HG03457 (cell line): Measurements from ENCODE around the gene TMEM170A.
"Not testable (repeated sequence)": the region's sequence is repeated elsewhere in the genome, so short reads cannot be mapped to it uniquely, and the experiment has no call there.

Source experiments
- ATAC-seq: cut with Tn5 transposase; IDR thresholded peaks from one replicate; pipeline ENCODE4 v1.9.1; 2021; ENCODE audit warnings: moderate number of reproducible peaks; ENCODE audit not compliant: unreplicated experiment

TMEM170A gene

GRCh38 chr16:75464122-75464918 is at the start of gene TMEM170A:
TMEM170A (minus strand) TSS chr16:75464689; CDS start chr16:75464600, 89 bp downstream.
- ATAC-seq = peak; percentile 92

- ATAC-seq = no peak
Measured at GRCh38 chr16:75506574-75506973, 42.1 kb upstream of the TMEM170A start.

- ATAC-seq = no peak
Measured at GRCh38 chr16:75506107-75506506, 41.6 kb upstream of the TMEM170A start.

- ATAC-seq = no peak
Measured at GRCh38 chr16:75503801-75504200, 39.3 kb upstream of the TMEM170A start.

- no peak for ATAC-seq
Measured at GRCh38 chr16:75502916-75503605, 38.6 kb upstream of the TMEM170A start.

GRCh38 chr16:75501820-75502219 is 37.3 kb upstream of the TMEM170A start:
- ATAC-seq = not testable (repeated sequence)

GRCh38 chr16:75501359-75501758 is 36.9 kb upstream of the TMEM170A start:
- no peak for ATAC-seq

- ATAC-seq = not testable (repeated sequence)
Measured at GRCh38 chr16:75498605-75499322, 34.3 kb upstream of the TMEM170A start.

GRCh38 chr16:75497558-75497957 is 33.1 kb upstream of the TMEM170A start:
- ATAC-seq = no peak

- ATAC-seq = no peak
Measured at GRCh38 chr16:75495076-75495674, 30.7 kb upstream of the TMEM170A start, which contains the start of gene CHST6. CHST6 (minus strand) TSS chr16:75495441; CDS start chr16:75479828, 15,613 bp downstream.

GRCh38 chr16:75494661-75495075 is 30.2 kb upstream of the TMEM170A start:
- ATAC-seq = no peak

- ATAC-seq = no peak
Measured at GRCh38 chr16:75494184-75494583, 29.7 kb upstream of the TMEM170A start.

- no peak for ATAC-seq
Measured at GRCh38 chr16:75491876-75492275, 27.4 kb upstream of the TMEM170A start.

- ATAC-seq = no peak
Measured at GRCh38 chr16:75488322-75488721, 23.8 kb upstream of the TMEM170A start.

GRCh38 chr16:75486676-75487313 is 22.3 kb upstream of the TMEM170A start:
- ATAC-seq = no peak

- ATAC-seq = no peak
Measured at GRCh38 chr16:75486014-75486675, 21.7 kb upstream of the TMEM170A start.

GRCh38 chr16:75485230-75486013 is 20.9 kb upstream of the TMEM170A start:
- ATAC-seq = no peak

GRCh38 chr16:75483222-75483621 is 18.7 kb upstream of the TMEM170A start:
- ATAC-seq = no peak
